Transverse colon (tissue), 1 donor: ENCODE results near the gene KMT2C.

Source experiments
- EP300 ChIP-seq: sonication (generic); formaldehyde crosslinking; IDR thresholded peaks from one replicate; pipeline ENCODE4 v1.6.1; 2017; ENCODE audit warnings: antibody characterized with exemption, low read depth
- POLR2A ChIP-seq: fragments of 450-650 bp; IDR thresholded peaks from one replicate; pipeline ENCODE4 v1.6.1; 2016; ENCODE audit warnings: antibody characterized with exemption, mild to moderate bottlenecking, moderate library complexity

DNA sequence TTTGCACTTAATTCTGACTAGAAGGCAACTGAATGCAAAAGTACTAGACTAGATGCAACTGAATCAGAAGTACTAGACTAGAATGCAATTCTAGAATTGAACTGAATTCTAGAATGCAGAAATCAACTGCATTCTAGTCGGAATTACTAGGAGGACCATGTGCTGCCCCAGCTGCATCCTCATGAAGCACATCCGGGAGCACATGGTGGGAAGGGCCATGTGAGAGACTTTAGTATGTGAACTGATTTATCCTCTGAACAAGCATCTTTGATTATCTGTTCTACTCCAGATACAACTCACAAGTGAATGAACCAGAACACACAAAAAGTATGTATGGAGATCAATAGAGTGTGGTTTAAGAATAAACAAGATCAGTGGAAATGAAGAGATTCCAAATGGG lies 295.2 kb downstream of the KMT2C start:
- TF ChIP-seq POLR2A: no peak
- no peak for TF ChIP-seq EP300
